Ecto neural progenitor cell (in vitro differentiated cells): ENCODE results near the gene PGAM1.
A peak's percentile ranks its signal among the peaks of the same experiment; 100 is the strongest.
"Not testable (repeated sequence)": the region's sequence is repeated elsewhere in the genome, so short reads cannot be mapped to it uniquely, and the experiment has no call there.

ENCODE experiments used
- DNase-seq: peaks from one replicate; pipeline ENCODE4 v3.0.0-alpha.2; 2018; ENCODE audit warnings: low spot score

Gene PGAM1

DNA sequence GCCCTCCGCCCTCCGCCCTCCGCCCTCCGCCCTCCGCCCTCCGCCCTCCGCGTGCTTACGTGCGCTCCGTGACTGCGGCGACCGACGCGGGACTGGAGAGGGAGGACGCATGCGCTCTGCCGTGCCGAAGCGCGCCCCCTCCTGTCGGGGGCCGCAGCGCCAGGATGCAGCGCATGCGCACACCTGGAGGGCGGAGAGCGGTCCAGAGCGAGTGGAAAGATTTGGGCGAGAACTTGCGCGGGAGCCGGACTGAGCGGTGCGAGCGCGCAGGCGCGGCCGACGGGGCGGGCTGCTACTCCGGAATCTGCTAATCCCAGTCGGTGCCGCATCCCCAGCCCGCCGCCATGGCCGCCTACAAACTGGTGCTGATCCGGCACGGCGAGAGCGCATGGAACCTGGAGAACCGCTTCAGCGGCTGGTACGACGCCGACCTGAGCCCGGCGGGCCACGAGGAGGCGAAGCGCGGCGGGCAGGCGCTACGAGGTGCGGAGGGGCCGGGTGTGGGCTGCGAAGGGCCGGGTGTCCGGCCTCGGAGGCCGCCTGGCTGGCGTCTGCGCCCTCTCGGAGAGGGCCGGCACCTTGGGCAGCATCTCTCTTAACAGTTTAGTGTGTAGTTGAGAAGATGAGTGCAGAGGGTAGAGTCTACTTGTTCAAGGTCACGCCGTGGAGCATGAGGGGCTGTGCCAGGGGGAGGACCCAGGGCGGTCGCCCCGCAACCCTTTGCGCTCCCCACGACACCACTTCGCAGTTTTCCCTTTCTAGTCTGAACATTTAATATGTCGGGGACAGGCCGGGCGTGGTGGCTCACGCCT is at the start of gene PGAM1:
Gene PGAM1 (plus strand): TSS at position 228 of the 812 bp plus-strand sequence. CDS start 117 bp downstream, at position 345.
- peak; percentile 98 for DNase-seq

- DNase-seq = no peak
Observed at GRCh38 chr10:97376413-97376812, 49.6 kb upstream of the PGAM1 start.

DNA sequence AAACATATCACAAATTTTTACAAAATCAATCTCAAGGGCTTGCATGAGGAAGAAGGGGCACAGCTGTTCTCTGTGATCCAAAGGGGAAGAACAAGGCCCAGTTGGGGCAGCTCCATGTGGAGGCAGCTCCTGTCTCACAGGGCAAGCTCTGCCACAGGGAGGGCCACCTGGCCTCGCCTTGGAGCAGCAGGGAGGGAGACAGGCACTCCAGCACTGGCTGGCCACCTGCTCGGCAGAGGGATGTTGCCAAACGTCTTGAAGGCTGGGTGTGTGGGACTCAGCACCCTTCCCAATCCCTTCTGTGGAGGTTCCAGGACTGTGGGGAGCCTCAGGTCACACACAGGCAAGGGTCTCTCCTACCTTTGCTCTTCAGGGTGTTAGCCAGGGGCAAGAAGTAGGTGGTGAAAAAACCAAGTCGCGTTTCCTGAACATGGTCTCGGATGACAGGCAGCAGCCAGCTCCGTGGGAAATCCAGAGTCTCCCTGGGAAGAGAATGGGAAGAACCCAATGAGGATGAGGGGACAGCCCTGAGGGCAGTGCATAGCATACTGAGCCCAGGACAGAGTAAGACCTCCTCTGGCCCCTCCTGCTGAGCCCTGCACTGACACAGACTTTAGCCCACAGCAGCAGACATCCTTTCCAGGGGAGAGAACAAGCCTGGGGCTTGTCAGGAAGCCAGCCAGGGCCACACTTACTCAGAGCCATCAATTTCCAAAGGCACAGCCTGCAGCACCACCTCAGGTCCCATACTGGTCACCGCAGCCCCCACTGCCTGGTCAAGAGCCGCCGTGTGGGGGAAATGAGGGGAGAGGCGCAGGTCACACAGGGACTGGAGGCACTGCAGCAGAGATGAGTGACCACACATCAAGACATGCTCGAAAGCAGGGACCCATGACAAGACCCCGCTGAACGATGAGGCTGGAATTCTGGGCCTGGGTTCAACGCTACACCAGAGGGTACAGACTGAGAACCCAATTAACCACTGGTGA is 46.8 kb upstream of the PGAM1 start:
- DNase-seq = no peak

DNA sequence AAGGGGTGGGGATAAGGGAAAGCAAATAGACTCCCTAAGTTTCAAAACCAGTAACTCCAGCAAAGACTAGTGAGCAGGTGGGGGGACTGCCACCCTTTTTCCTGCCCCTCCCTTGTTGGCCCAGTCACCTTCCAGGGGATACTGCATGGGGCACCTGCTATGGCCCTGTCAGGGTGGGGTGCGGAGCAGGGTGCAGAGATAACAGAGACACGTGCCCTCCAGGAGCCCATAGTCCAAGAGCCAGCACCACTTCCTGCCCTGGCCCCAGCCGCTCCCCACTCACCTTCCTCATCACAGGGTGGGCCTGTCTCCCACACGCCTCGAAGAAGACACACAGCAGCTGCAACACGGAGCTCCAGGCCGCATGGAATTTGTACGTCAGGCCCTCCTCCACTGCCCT is 45.5 kb upstream of the PGAM1 start:
- DNase-seq = no peak

GRCh38 chr10:97381626-97382025 is 44.4 kb upstream of the PGAM1 start:
- no peak for DNase-seq

DNA sequence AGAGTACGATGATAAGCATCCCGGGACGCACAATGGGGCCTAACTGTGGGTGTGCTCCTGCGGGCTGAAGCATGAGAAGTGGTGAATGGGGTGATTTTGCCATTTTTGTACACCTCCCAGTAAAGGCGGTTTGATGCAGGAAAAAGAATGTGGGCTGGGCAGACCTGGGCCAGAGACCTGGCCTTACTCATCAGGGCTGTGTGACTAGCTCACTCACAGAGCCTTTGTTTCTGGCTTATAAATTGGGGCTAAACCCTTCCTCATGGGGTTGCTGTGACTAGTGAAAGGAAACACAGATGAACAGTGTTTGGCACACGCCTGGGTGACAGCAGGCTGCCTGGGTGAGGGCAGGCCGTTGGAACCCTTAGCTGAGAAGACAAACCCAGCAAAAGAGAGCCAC is 42.8 kb upstream of the PGAM1 start:
- no peak for DNase-seq

- DNase-seq = no peak
Observed at GRCh38 chr10:97384156-97384555, 41.8 kb upstream of the PGAM1 start.

DNA sequence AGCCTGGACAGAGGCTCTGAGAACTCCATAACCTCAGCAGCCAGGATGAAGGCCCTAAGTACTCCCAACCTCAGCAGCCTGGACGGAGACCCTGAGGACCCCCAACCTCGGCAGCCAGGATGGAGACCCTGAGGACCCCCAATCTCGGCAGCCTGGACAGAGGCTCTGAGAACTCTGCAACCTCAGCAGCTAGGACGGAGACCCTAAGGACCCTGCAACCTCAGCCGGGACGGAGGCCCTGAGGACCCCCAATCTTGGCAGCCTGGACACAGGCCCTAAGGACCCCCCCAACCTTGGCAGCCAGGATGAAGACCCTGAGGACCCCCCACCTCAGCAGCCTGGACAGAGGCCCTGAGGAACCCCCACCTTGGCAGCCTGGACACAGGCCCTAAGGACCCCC is 41.4 kb upstream of the PGAM1 start:
- DNase-seq = no peak

GRCh38 chr10:97385565-97385964 is 40.4 kb upstream of the PGAM1 start:
- no peak for DNase-seq

- DNase-seq = no peak
Observed at GRCh38 chr10:97388152-97388551, 37.8 kb upstream of the PGAM1 start.

DNA sequence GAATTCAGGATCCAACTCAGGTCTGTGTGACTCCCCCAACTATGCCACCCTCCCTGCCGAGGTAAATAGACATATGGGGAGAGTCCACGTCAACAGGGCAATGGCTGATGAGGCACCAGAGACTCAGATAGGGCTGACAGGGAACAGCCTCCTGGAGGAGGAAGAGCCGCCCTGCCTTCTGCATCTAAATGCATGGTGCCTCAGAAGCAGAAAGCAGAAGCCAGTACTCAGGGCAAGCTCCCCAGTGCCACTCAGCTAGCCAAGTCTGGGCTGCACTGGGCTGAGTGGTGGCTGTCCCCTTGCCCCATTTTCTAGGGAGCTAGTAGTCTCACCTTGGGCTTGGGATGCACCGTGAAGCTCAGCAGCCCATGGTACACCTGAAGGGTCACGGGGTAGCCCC is 35.9 kb upstream of the PGAM1 start:
- no peak for DNase-seq

GRCh38 chr10:97393034-97393573 is 32.9 kb upstream of the PGAM1 start:
- no peak for DNase-seq

- no peak for DNase-seq
Observed at GRCh38 chr10:97396056-97396455, 29.9 kb upstream of the PGAM1 start.

DNA sequence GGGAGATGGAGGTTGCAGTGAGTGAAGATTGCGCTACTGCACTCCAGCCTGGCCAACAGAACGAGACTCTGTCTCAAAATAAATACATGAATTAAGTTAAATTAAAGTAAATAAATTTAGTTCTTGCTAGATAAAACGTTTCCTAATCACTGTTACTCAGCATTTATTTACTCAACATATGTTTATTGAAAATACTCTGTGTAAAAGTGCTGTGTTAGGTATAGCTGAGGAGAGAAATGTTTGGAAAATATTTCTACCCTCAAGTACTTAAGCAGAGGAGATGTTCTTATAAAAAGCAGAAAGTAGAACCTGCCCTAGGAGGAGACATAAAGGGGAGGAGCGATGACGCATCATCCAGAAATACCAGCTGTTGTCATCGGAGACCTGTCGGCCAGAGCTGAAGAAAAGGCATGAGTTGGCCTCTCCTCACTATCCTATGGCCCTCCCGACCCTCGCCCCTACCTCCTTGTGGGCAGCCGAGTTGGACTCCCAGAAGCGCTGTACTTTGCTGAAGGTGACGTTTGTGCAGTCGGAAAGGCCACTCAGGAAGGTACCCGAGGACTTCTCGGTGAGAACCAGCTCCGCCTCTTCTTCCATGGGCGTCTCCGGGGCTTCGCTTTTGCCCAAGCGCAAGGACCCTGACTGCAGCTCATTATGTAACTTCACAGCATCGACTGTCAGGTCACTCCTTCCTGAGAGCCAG is 26.0 kb upstream of the PGAM1 start:
- no peak for DNase-seq

- DNase-seq = peak; percentile 80
Observed at GRCh38 chr10:97400665-97401454, 25.1 kb upstream of the PGAM1 start, which contains the start of gene RRP12. Gene RRP12 (minus strand): TSS chr10:97401340. CDS start chr10:97401231, 109 bp downstream.

DNA sequence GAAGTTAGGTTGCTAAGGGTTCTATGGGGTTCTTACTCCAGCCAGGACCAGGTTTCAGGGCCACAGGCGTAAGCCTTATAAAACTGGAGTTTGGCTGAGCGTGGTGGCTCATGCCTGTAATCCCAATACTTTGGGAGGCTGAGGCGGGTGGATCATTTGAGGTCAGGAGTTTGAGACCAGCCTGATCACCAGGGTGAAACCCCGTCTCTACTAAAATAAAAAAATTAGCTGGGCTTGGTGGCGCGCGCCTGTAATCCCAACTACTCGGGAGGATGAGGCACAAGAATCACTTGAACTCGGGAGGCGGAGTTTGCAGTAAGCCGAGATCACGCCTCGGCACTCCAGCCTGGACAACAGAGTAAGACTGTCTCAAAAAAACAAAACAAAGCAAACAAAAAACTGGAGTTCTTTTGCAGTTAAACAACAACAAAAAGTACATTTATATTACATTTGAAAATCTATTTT is 24.5 kb upstream of the PGAM1 start:
- no peak for DNase-seq

DNA sequence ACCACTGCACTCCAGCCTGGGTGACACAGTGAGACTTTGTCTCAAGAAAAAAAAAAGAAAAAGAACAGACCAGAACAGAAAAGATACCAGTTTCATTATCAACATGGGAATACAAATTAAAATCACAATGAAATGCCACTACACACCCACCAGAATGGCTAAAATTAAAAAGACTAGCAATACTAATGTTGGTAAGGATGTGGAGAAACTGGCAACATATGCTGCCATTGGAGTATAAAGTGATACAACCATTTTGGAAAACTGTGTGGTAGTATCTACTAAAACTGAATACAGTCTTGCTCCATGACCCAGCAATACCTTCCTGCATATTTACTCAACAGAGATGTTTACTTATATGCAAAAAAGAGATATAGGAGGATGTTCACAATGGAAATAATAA is 21.9 kb upstream of the PGAM1 start:
- no peak for DNase-seq

DNA sequence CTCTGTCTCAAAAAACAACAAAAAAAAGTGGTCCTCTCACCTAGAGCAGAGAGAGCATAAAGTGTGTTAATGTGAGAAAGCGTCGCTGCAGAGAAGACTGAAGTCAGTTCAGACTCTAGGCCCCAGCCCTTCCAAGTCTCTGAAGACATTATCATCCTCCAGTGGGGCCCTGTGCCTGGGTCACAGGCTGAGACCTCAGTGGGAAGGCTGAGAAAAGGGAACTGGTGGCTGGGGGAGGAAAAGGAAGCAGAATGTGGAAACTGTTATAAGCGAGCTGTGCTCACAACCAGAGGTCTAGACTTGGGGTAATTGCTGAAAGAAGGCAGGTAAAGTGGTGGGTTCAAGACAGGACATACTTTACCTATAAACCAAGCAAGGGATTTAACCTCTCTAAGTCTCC is 19.9 kb upstream of the PGAM1 start:
- no peak for DNase-seq

DNA sequence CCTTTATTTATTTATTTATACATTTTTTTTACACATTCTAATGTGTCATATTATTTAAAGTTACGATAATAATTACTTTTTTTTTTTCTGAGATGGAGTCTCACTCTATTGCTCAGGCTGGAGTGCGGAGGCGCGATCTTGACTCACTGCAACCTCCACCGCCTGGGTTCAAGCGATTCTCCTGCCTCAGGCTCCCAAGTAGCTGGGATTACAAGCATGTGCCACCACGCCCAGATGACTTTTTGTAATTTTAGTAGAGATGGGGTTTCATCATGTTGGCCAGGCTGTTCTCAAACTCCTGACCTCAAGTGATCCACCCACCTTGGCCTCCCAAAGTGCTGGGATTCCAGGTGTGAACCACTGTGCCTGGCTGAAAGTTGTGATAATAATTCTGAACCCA is 19.5 kb upstream of the PGAM1 start:
- not testable (repeated sequence) for DNase-seq

DNA sequence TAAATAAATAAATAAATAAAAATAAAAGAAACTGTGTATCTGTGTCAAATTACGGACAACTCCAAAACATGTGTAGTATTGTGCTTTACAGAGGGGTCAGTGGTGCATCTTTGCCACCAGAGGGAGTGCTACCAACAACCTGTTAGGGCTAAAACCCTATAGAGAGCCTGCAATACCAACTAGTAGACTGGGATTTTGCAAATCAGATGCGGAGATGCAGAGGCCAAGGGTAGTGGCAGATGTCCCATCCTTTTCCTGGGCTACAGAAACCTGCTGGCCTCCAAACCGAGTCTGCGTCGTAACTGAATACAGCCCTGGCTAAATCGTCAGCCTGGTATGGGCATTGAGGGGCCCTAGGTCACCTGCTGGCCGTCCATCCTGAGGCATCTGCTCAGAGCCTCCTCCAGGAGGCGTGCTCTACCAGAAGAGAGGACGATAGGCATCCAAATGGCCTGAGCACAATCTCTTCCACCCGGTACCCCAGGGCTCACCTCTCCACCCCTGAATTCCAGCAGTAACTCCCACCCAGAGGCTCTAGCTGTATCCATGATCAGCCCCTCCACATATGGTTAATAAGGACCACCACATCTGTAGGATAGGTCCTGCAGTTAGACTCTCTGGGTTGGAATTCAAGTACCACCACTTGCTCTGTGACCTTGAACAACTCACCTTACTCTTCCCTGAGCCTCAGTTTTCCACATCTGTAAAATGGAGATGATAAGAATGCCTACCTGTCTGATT is 18.6 kb upstream of the PGAM1 start:
- peak; percentile 80 for DNase-seq
